Measurements from ENCODE around the gene PTGER4. TPM values are rescaled to one million over a fixed set of nuclear protein-coding genes. Genes with fewer than 3 reads are reported as not detected.

Gene PTGER4
- total and polyA plus RNA-seq, 2 donors from 2014 or later: 8.5 to 17.2 TPM

DNA sequence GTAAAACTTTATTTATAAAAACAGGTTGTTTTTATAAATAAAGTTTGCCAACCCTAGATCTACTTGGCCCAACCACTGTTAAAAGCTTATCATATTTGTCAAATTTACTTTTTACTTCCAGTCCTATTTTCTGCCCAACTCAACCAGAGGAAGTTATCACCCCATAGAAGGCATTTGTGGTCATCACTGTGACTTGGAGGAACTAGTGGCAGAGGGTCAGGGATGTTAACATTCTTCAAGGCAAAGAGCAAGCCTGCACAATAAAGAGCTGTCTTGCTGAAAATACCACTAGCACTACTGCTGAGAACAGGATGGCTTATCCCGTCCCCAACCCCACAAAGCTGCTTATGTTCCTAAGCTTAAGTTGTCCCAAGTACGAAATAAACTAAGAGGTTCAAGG is 53.7 kb downstream of the PTGER4 start:
- intact Hi-C loops (cut with DNase I): no loop called here
- no peak for TF ChIP-seq CTCF (IDR thresholded peaks at IDR 0.05; ENCODE audit: borderline replicate concordance, extremely low read depth, insufficient read depth)

DNA sequence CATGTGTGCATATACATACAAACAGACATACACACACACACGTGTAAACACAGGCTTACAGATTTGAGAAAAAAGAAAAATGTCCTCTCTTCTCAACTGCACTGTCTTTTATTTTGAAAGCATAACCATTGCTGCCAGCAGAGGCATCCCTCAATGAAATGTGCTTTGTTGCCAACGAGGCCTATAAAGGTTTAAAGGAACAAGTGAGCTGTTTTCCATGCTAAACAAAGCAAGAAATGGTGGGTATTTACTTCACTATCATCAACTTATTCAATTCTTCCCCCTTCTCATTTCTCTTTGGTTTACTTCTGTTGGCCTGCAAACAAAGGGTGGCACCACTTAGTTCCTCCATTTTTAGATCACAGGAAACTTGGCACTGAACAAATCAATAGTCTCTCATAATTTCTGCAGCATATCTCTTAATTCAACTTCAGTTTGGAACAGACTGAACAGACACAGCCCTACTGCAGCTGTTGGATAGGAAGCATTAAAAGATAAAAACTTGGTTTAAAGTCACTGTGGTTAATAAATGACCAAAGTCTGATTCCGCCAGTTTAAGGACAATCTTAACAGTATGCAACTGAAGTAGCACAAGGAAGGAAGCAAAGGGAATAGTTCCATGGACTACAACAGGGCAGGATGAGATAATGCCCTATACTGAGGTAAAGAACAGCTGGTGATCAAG is 54.3 kb downstream of the PTGER4 start:
- intact Hi-C loops (cut with DNase I): no loop called here
- TF ChIP-seq CTCF (IDR thresholded peaks at IDR 0.05; ENCODE audit: borderline replicate concordance, extremely low read depth, insufficient read depth): no peak
- no peaks in the 10 kb centered on the region for H3K9me3 ChIP-seq (ENCODE audit: control insufficient read depth in 2 of 3, insufficient read depth in 1 of 3, low read length in 3 of 3)
- H3K27ac ChIP-seq (ENCODE audit: low read depth in 2 of 2, low read length in 2 of 2): no peak overlapping the region
- peak in 2 of 5 donors; percentile 39 to 63 for DNase-seq
- H3K9ac ChIP-seq (ENCODE audit: low read length in 3 of 3): no peak overlapping the region
- no peaks in the 10 kb centered on the region for H3K27me3 ChIP-seq (ENCODE audit: control insufficient read depth, insufficient read depth, low read length)
- FAIRE-seq: peak; percentile 57
- H3K4me1 ChIP-seq (ENCODE audit: control insufficient read depth in 2 of 3, insufficient read depth in 2 of 3, low read depth in 1 of 3, low read length in 3 of 3): peaks cover 7 to 29% (median 12%) of the 10 kb centered on the region in 3 donors
- peaks cover 0 to under 1% (median 0%) of the 10 kb centered on the region in 3 donors for H3K36me3 ChIP-seq (ENCODE audit: control insufficient read depth in 2 of 3, insufficient read depth in 3 of 3, low read length in 3 of 3)
- H3K4me3 ChIP-seq (ENCODE audit: low read length in 3 of 3): peak overlapping the region in 1 of 3 donors; percentile 12

More for the DNA sequence above, 53.7 kb downstream of the PTGER4 start:
- Histone ChIP-seq H3K36me3 (ENCODE audit: control insufficient read depth in 2 of 3, insufficient read depth in 3 of 3, low read length in 3 of 3) (no peaks in the 10 kb centered on the region), H3K9ac (ENCODE audit: low read length in 3 of 3) (no peak overlapping the region), H3K4me3 (ENCODE audit: low read length in 3 of 3) (no peak overlapping the region), H3K4me1 (ENCODE audit: control insufficient read depth in 2 of 3, insufficient read depth in 2 of 3, low read depth in 1 of 3, low read length in 3 of 3) (peaks cover 7 to 29% (median 12%) of the 10 kb centered on the region in 3 donors), H3K27ac (ENCODE audit: low read depth in 2 of 2, low read length in 2 of 2) (no peak overlapping the region), H3K27me3 (ENCODE audit: control insufficient read depth, insufficient read depth, low read length) (no peaks in the 10 kb centered on the region), H3K9me3 (ENCODE audit: control insufficient read depth in 2 of 3, insufficient read depth in 1 of 3, low read length in 3 of 3) (no peaks in the 10 kb centered on the region)
- DNase-seq (no peak), FAIRE-seq (no peak)

DNA sequence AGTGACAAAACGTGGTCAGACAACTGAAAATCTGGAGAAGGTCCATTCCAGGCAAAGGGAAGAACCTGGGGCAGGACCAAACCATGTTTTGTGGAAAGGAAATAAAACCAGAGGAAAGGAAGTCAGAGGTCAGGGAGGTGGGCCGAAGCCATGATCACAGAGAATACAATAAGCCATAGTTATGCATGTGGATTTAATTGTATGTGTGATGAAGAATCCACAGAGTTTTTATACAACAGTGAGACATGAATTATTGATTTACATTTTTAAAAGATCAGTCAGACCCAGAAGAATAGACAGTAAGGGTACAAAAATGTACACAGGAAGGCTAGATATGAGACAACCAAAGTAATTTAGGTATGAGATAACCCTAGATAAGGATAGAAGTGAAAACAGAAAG is 55.3 kb downstream of the PTGER4 start:
- Histone ChIP-seq H3K9me3 (ENCODE audit: control insufficient read depth in 2 of 3, insufficient read depth in 1 of 3, low read length in 3 of 3) (no peaks in the 10 kb centered on the region), H3K36me3 (ENCODE audit: control insufficient read depth in 2 of 3, insufficient read depth in 3 of 3, low read length in 3 of 3) (peaks cover 0 to 4% (median 0%) of the 10 kb centered on the region in 3 donors), H3K4me1 (ENCODE audit: control insufficient read depth in 2 of 3, insufficient read depth in 2 of 3, low read depth in 1 of 3, low read length in 3 of 3) (peaks cover 7 to 29% (median 12%) of the 10 kb centered on the region in 3 donors), H3K9ac (ENCODE audit: low read length in 3 of 3) (no peak overlapping the region), H3K27ac (ENCODE audit: low read depth in 2 of 2, low read length in 2 of 2) (no peak overlapping the region), H3K27me3 (ENCODE audit: control insufficient read depth, insufficient read depth, low read length) (no peaks in the 10 kb centered on the region), H3K4me3 (ENCODE audit: low read length in 3 of 3) (no peak overlapping the region)
- intact Hi-C loops (cut with DNase I): no loop called here
- FAIRE-seq (no peak), DNase-seq (peak in 1 of 5 donors; percentile 21)
- no peak for TF ChIP-seq CTCF (IDR thresholded peaks at IDR 0.05; ENCODE audit: borderline replicate concordance, extremely low read depth, insufficient read depth)
